ENCODE results near the gene MTUS2.

DNA sequence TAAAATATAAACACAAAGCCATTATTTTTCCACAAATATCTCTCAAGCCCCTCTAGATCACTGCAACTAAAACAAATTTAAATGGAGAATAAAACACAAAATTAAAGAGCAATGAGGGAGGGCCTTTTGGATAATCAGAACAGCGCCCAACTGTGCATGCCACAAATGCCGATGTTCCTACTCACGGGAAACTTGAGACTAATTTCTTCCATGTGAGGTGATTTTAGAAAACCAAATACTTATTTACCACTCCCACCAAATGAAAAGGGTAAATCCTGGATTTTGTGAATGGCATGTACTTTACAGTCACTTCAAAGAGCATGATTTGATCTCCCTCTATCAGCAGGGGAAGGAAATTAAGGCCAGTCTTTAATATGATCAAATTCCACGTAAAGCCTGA lies 700.5 kb downstream of the MTUS2 start:
- TF ChIP-seq, protein P1, sequence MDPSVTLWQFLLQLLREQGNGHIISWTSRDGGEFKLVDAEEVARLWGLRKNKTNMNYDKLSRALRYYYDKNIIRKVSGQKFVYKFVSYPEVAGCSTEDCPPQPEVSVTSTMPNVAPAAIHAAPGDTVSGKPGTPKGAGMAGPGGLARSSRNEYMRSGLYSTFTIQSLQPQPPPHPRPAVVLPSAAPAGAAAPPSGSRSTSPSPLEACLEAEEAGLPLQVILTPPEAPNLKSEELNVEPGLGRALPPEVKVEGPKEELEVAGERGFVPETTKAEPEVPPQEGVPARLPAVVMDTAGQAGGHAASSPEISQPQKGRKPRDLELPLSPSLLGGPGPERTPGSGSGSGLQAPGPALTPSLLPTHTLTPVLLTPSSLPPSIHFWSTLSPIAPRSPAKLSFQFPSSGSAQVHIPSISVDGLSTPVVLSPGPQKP (CRISPR knock-in tag; IDR thresholded peaks at IDR 0.05), result no peak
- no peak for TF ChIP-seq POLR2AphosphoS5 (IDR thresholded peaks at IDR 0.05; ENCODE audit: control insufficient read depth, insufficient read depth, low read depth, low read length)

Data from K562 (cell line).